ENCODE data around the gene ADGRE2.

DNA sequence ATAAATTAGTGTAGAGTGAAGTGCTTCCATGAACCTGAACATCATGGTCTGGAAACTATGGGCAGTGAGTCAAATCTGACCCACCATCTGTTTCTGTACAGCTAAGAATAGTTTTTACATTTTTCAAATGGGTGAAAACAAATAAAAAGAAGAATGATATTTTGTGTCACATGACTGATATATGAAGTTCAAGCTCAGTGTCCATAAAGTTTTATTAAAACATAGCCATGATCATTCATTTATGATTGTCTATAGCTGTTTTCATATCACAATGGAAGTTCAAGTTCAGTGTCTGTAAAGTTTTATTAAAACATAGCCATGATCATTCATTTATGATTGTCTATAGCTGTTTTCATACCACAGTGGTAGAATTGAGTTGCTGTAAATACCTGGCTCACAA lies 45.9 kb downstream of the ADGRE2 start:
- TF ChIP-seq POLR2AphosphoS5 (IDR thresholded peaks at IDR 0.05; ENCODE audit: insufficient read depth in 1 of 2, low read depth in 1 of 2), result no peak
- no peak for TF ChIP-seq POLR2A (IDR thresholded peaks at IDR 0.05)

Data from vagina (tissue), 2 donors.